ENCODE results near the gene RWDD2A.

Gene RWDD2A

DNA sequence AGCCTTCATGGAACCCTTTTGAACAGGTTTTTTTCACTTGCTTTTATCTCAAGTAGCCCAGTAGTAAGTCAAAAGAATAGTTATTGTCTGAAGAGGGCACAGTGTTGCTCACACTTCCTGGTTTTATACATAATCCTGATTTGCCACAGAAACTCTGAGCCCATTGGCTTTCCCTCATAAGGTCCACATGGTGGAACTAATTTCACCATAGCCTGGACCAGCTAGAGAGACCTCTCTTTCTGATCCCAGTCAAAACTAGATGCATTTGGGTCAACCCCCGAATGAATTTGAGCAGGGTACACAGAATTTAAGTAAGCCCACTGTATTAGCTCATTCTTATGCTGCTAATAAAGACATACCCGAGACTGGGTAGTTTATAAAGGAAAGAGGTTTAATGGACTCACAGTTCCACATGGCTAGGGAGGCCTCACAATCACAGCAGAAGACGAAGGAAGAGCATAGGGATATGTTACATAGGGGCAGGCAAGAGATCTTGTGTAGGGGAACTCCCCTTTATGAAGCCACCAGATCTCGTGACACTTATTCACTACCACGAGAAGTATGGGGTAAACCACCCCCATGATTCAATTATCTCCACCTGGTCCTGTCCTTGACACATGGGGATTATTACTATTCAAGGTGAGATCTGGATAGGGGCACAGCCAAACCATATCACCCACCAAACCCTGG, 6.2 kb downstream of the RWDD2A start:
- no peak for DNase-seq

DNA sequence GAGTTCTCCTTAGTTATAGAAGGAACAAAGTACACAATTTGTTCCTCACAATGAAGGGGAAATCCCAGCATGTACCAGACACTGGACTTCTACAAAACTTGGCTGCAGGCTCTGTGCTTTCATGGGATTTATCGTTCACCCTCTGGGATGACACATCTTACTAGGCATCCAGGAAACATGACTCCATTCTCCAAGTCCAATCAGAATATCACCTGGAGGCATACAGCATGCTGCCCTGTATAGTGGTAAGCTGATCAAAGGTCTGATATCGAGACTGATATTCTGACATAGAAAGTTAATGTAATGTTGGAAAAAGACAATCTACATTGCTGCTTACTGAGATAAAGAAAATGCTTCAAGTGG, 6.7 kb downstream of the RWDD2A start:
- DNase-seq, result no peak

DNA sequence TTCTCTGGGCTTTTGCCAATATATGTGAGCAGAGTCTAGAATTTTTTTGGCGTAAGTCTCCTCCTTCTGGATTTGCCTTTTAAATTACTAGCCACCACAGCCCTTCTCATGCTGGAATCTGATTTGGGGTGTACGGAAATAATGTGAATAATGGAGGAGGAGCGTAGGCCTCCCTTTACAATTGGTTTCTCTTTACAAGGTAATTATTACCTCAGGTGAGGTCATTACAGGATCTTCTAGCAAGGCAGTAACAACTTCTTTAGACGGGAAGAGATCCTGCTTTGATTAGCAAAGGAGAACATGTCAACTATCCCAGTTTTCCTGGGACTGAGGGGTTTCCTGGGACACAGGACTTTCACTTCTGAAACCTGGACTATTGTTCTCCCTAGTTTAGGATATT, 8.9 kb downstream of the RWDD2A start:
- no peak for DNase-seq

DNA sequence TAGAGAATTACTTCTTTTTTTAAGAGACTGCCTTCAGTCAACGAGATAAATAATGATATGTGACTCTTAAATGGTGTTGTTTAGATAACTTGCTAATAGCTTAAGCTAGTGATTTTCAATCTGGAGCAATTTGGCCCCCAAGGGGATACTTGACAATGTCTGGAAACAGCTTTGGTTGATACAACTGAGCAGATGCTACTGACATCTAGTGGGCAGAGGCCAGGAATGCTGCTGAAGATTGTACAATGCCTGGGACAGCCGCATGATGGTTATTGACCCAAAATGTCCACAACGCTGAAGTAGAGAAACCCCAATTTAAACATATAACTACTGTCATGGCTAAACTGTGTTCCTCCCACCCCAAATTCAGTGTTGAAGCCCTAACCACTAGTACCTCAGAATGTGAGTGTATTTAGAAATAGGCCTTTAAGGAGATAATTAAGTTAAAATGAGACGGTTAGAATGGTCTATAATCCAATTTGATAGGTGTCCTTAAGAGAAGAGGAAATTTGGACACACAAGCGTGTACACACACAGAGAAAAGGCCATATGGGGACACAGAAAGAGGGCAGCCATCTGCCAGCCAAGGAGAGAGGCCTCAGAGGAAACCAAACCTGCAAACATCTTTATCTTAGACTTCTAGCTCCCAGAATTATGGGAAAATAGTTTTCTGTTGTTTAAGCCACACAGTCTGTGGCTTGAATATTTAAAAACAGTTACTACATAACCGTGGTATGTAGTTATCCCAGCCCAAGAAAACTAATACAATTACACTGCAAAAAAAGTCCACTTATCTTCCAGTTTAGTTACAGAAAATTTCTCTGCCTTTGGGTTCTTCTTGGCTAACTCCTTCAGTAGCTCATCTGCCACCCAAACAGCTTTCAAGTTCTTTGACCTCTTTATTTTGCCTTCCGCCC, 22.2 kb downstream of the RWDD2A start:
- DNase-seq, result peak; percentile 93

DNA sequence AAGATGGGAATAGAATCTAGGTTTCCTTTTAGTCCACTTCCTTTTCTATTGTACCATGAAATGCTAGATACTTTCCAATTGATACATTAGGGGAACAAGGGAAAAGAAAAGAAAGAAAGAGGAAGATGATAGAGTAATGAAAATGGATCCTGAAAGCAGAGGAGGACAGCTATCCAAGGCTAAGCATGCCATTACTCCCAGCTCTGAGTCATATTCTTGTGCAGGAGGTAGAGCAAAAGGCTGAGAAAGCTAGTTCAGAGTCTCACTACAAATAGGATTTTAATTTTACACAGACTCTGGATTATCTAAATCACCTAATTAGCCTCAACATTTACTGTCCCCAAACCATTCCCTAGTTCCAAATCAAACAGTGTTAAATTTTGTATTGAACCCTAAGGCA, 23.6 kb downstream of the RWDD2A start:
- DNase-seq, result no peak

DNA sequence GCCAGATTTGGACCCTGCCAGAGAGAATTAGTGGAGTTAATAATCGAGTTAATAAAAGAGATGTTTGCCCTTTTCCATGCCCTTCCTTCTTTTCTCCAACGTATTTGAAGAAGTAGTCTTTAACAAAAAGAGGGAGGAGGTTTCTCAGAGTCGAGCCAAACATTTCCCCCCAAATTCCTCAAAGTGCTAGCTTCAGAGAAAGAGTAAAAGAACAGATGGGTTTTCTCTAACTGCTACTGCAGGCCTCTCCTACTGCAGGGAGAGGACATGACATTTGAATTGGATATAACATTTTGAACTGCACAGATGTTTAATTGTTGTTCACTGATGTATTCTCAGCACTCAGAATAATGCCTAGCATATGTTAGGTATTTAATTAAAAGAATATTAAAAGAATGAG, 25.5 kb downstream of the RWDD2A start:
- peak; percentile 38 for DNase-seq

DNA sequence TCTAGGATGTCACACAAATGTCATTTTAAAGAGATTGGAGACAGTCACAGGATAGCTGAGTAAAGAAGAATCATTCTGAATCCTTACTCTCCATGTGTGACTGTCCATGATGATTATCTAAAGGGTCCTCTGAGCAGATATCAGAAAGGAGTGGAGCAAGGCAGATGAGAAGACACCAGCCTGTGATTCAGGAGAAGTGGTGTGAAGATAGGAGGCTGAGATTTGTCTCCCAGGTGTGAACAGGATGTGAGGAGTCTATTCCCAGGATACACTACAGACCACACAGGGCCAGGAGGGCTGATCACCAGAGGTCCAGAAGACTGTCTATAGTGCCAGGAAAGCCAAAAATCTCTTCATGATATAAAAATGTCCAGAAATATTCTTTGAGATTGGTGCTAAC, 27.0 kb downstream of the RWDD2A start:
- no peak for DNase-seq

DNA sequence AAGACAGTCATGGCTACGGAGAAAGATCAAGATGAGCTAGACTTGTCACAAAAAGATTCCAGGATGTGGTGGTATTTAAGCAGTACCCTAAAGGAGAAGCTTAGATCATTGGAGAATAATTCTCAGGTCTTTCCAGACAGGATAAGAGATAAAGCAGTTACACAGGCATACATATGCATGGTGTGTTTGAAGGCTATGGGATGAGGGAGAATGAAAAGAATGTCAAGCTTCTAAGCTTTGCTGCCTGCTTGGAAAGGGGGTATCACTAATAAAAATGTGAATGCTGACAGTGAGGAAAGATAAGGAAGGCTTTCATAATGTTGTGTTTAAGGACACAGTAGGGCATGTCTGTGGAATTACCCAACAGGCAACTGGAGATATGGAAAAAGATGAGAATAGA, 28.1 kb downstream of the RWDD2A start:
- no peak for DNase-seq

DNA sequence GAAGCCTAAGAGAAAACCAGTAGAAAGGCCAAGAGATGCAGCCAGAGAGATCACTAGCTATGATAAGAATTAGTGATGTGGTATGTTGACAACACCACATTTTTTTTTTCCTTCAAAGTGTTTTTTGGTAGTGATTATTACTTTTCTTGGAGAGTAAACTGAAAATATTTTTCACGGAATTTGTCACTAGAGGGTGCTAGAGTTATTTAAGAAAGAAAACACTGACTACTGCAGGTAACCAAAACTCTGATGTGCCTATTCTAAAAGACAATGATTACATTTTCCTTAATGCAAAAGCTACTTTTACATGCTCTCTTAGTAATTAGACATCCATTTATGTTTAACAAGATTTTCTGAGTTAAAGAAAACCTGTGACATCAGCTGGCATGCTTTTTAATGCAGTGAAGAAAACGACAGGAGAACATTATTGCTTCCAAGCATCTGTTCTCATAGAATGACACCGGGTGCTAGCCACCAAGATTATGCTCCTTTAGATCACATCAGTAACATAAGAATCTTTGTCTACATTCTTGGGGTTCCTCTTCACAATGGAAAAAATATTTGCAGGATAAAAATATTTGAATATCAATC, 28.8 kb downstream of the RWDD2A start:
- DNase-seq, result peak; percentile 64

DNA sequence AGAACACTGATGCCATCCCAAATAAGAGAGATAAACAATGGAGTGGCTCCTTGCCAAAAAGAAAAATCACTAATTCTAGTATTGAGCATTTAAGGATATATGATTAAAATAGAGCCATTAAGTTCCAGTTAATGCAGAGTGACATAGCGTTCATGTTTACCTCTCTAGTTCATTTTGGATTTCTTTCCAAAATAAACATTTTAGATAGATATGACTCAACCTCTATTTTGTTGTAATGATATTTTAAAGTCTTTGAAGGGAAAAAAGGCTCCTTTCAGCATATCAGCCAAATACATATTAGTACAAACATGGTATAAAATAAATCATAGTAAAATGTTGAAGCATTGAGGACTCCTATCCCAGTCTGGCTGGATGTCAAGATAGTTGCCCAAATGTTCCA, 33.4 kb downstream of the RWDD2A start:
- no peak for DNase-seq

DNA sequence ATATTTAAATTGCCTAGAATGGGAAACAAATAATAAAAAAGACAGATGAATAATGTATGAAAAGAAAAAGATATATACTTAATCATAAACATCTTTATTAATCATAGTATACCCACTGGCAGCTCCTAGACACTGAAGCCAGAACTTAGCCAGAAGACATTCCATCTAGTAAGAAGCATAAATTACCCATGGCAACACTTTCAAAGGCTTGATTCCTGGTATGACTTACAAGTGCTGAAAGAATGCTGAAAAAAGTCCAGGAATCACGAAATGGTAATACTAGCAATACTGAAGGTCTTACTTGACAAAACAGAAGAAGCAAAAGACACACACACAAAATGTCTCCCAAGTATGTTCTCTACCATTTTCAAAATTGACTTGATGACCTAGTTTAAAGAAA, 38.0 kb downstream of the RWDD2A start:
- DNase-seq, result no peak

DNA sequence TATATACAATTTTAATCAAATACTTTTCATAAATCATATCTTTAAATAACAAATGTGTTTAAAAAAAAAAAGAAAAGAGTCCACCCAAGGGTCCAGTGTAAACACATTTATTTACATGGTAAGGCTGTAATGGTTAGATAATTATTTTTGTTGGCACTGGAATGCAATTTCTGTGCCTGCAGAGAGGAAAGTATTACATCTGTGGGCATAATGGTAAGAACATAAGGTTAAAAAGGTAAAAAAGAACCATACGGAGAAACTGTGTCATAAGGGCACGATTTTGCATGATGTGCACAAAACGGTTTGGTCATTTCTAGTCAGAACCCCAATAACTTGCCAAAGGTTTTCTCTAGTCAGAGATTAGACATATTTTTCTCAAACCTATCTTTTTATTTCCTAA, 54.3 kb downstream of the RWDD2A start:
- DNase-seq, result no peak

Measured in NCI-H69 (cell line).